Caco-2 (cell line): ENCODE measurements around the gene FOXO3. TPM values are rescaled to one million over a fixed set of nuclear protein-coding genes. Genes with fewer than 3 reads are reported as not detected.
A peak's percentile ranks its signal among the peaks of the same experiment; 100 is the strongest.

Experiments used
- BruUV-seq: library from RNA; stranded (reverse); fragments of 400-500 nt; replicated peaks from 2 replicates; lab custom pipeline; 2021; lab: Mats Ljungman, UMichigan
- CTCF ChIA-PET: fragments of 300-600 bp; sonication (Branson Sonifier 250); formaldehyde crosslinking; loops from one replicate; lab custom pipeline; 2022; ENCODE audit warnings: antibody characterized with exemption; lab: Charles Lee
- POLR2A ChIA-PET: fragments of 300-600 bp; sonication (Branson Sonifier 250); formaldehyde crosslinking; loops from one replicate; lab custom pipeline; 2022; ENCODE audit warnings: antibody characterized with exemption; lab: Charles Lee
- DNase-seq, 2 experiments: peaks; one replicate each; pipeline versions ENCODE4 v3.0.0 to v3.0.0-alpha.2; 2020 to 2022
- H3K27me3 ChIP-seq: replicated peaks from 2 replicates; pipeline ENCODE4 v1.6.0; 2011; ENCODE audit warnings: low read length; ENCODE audit not compliant: control insufficient read depth, insufficient read depth
- H3K36me3 ChIP-seq: 2 replicates; pipeline ENCODE4 v1.5.1; 2011; ENCODE audit warnings: low read length; ENCODE audit not compliant: control insufficient read depth, insufficient read depth
- H3K4me1 ChIP-seq: fragments of 250-450 bp; sonication (Bioruptor Pico); 2 replicates; pipeline ENCODE4 v1.5.1; 2020; ENCODE audit warnings: mild to moderate bottlenecking
- H3K4me3 ChIP-seq: 2 replicates; pipeline ENCODE4 v1.5.1; 2011; ENCODE audit warnings: low read depth, mild to moderate bottlenecking, control low read depth, low read length
- H3K9me3 ChIP-seq: fragments of 250-450 bp; sonication (Bioruptor Pico); 2 replicates; pipeline ENCODE4 v1.5.1; 2020; ENCODE audit warnings: mild to moderate bottlenecking, moderate library complexity
- H3K27ac Mint-ChIP-seq: one replicate; pipeline ENCODE4 v1.8.0; 2022; ENCODE audit warnings: mixed read lengths; ENCODE audit not compliant: unreplicated experiment
- H3K27me3 Mint-ChIP-seq: one replicate; pipeline ENCODE4 v1.8.0; 2022; ENCODE audit warnings: mixed read lengths; ENCODE audit not compliant: insufficient read depth, unreplicated experiment
- H3K36me3 Mint-ChIP-seq: one replicate; pipeline ENCODE4 v1.8.0; 2022; ENCODE audit warnings: mild to moderate bottlenecking, mixed read lengths; ENCODE audit not compliant: insufficient read depth, unreplicated experiment
- H3K4me1 Mint-ChIP-seq: one replicate; pipeline ENCODE4 v1.8.0; 2022; ENCODE audit warnings: low read depth, mixed read lengths; ENCODE audit not compliant: unreplicated experiment
- H3K4me3 Mint-ChIP-seq: one replicate; pipeline ENCODE4 v1.8.0; 2022; ENCODE audit warnings: mild to moderate bottlenecking, moderate library complexity, mixed read lengths; ENCODE audit not compliant: unreplicated experiment
- H3K9me3 Mint-ChIP-seq: one replicate; pipeline ENCODE4 v1.8.0; 2022; ENCODE audit warnings: mixed read lengths; ENCODE audit not compliant: unreplicated experiment
- intact Hi-C: fragments of 100-400 bp; cut with micrococcal nuclease; formaldehyde crosslinking; loops from one replicate; pipeline ENCODE4 v1.10.0; 2022; ENCODE audit not compliant: unreplicated experiment
- total RNA-seq: library from RNA; stranded (reverse); gene quantifications from 2 replicates; pipeline ENCODE4 v1.2.3, GENCODE V29; 2022
- TF ChIP-seq, protein P1 (sequence below), 2 experiments: fragments of 200-600 bp in 1 of 2; IDR thresholded peaks; 1 replicate in 1 of 2; 2 replicates in 1 of 2; pipeline versions ENCODE4 v1.5.1 to v1.8.0; 2011 to 2022; ENCODE audit warnings: antibody characterized with exemption in 1 of 2, control low read depth in 1 of 2, inconsistent platforms in 1 of 2, low read depth in 1 of 2, low read length in 1 of 2, mild to moderate bottlenecking in 1 of 2, moderate library complexity in 1 of 2; ENCODE audit not compliant: insufficient read depth in 1 of 2, severe bottlenecking in 1 of 2, unreplicated experiment in 1 of 2

FOXO3 gene
- total RNA-seq, 1 experiment from 2014 or later = 34.3 TPM

DNA sequence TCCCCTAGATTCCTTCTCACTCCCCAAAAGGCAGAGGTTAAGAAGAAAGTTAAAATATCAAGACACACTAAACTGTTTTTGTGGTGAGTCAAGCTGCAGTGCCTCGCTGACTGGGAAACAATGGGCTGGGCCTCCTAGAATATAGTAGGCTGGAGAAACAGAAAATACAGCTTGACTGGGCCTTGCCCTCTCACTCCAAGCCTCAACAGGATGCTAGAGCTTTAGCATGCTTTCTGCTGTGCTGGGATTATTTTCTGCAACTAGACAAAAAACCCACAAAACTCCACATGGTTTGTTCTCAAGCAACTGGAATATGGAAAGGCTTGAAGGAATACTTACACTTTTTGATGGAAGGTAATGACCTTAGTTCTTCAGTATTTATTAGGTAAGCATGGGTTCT lies 27.9 kb downstream of the FOXO3 start:
- no TSS peak for BruUV-seq
- no peak for DNase-seq
- Histone ChIP-seq H3K9me3 (no peaks in the 10 kb centered on the region), H3K4me1 (no peaks in the 10 kb centered on the region; the same call in 1 of the 2 replicates), H3K27me3 (no peaks in the 10 kb centered on the region), H3K4me3 (no peak overlapping the region), H3K36me3 (no peaks in the 10 kb centered on the region)
- POLR2A ChIA-PET = no interaction called here
- intact Hi-C loops = no loop called here
- CTCF ChIA-PET = no interaction called here
- Mint-ChIP-seq H3K4me3 (no peak overlapping the region), H3K36me3 (peaks cover 17% of the 10 kb centered on the region), H3K27me3 (no peaks in the 10 kb centered on the region), H3K27ac (no peak overlapping the region), H3K4me1 (peaks cover 29% of the 10 kb centered on the region), H3K9me3 (no peaks in the 10 kb centered on the region)
- TF ChIP-seq, protein P1, sequence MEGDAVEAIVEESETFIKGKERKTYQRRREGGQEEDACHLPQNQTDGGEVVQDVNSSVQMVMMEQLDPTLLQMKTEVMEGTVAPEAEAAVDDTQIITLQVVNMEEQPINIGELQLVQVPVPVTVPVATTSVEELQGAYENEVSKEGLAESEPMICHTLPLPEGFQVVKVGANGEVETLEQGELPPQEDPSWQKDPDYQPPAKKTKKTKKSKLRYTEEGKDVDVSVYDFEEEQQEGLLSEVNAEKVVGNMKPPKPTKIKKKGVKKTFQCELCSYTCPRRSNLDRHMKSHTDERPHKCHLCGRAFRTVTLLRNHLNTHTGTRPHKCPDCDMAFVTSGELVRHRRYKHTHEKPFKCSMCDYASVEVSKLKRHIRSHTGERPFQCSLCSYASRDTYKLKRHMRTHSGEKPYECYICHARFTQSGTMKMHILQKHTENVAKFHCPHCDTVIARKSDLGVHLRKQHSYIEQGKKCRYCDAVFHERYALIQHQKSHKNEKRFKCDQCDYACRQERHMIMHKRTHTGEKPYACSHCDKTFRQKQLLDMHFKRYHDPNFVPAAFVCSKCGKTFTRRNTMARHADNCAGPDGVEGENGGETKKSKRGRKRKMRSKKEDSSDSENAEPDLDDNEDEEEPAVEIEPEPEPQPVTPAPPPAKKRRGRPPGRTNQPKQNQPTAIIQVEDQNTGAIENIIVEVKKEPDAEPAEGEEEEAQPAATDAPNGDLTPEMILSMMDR (IDR thresholded peaks at IDR 0.05; ENCODE audit: insufficient read depth in 1 of 2, low read depth in 1 of 2, low read length in 1 of 2, severe bottlenecking in 1 of 2, unreplicated experiment in 1 of 2) = no peak

DNA sequence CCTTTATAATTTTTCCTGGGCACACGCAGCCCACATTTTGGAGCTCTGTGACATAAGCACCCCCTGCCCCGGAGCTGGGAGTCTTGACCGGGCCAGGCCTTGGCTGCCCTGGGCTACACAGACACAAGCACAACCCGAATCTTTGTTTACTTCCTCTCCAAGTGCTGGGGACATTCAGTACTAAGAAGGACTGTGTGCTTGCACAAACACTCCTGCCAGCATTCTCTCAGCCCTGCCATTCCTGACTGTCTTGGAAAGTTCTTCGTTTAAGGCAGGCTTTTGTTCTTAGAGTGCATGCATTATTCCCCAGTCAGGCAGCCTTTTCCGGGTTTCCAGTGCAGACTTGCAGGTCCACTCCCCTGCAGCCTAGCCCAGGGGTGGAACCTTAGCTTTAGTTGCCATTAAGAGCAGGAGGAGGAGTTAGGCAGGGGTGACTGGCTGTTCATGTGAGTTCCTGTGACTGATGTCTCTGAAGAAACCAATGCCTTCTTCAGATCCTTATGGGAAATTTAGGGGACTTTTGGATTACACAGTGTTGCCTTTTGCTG lies 28.6 kb downstream of the FOXO3 start:
- Mint-ChIP-seq H3K27ac (no peak overlapping the region), H3K4me3 (no peak overlapping the region), H3K9me3 (no peaks in the 10 kb centered on the region), H3K36me3 (peaks cover 17% of the 10 kb centered on the region), H3K4me1 (peaks cover 29% of the 10 kb centered on the region), H3K27me3 (no peaks in the 10 kb centered on the region)
- no peaks in the 10 kb centered on the region for H3K27me3 ChIP-seq
- peak; percentile 37 to 55 for DNase-seq
- CTCF ChIA-PET = no interaction called here
- TF ChIP-seq, protein P1 (IDR thresholded peaks at IDR 0.05; ENCODE audit: insufficient read depth in 1 of 2, low read depth in 1 of 2, low read length in 1 of 2, severe bottlenecking in 1 of 2, unreplicated experiment in 1 of 2) = no peak
- no peaks in the 10 kb centered on the region; the same call in 1 of the 2 replicates for H3K4me1 ChIP-seq
- intact Hi-C loops = no loop called here
- H3K9me3 ChIP-seq = no peaks in the 10 kb centered on the region
- H3K4me3 ChIP-seq = no peak overlapping the region
- BruUV-seq = no TSS peak
- no peaks in the 10 kb centered on the region for H3K36me3 ChIP-seq
- POLR2A ChIA-PET = no interaction called here

DNA sequence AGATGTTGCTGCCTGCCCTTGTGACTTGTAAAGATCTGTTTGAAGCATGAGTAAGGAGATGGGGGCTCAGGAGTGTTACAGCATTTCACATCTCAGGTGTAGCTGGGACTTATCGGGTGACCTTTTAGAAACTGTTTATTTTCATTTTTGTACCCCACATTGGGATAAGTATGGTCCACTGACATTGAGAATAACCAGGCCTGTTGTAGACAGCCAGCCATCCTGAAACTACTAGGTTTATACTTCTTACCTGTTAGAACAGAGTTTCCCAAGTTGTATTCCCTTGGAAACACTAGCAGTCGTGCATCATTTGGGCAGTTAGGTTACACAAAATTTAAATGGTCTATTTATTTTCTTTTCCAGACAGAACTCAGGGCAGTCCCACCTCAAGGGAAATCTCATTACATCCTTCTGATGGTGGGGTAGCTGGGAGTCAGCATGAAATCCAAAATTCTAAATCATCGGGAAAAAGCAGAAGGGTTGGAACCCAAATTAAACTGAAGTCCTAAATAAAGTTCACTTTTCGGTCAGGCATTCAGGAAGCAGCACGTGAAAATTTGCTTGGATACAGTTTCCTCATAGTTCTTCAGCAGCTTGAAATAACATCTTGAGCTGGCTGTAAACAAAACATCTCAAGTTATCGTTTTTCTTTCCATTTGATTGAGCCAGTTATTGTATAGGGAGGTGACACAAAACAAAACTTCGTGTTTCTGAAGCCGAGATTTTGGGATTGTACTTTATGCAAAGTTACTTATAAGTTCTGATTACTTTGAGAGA lies 30.5 kb downstream of the FOXO3 start:
- Histone ChIP-seq H3K36me3 (no peaks in the 10 kb centered on the region), H3K4me3 (no peak overlapping the region), H3K9me3 (no peaks in the 10 kb centered on the region), H3K4me1 (no peaks in the 10 kb centered on the region; the same call in 1 of the 2 replicates), H3K27me3 (no peaks in the 10 kb centered on the region)
- BruUV-seq = no TSS peak
- Mint-ChIP-seq H3K36me3 (peaks cover 17% of the 10 kb centered on the region), H3K4me1 (peaks cover 33% of the 10 kb centered on the region), H3K27ac (no peak overlapping the region), H3K27me3 (no peaks in the 10 kb centered on the region), H3K9me3 (no peaks in the 10 kb centered on the region), H3K4me3 (no peak overlapping the region)
- ChIA-PET CTCF (no interaction called here), POLR2A (no interaction called here)
- TF ChIP-seq, protein P1 (IDR thresholded peaks at IDR 0.05; ENCODE audit: insufficient read depth in 1 of 2, low read depth in 1 of 2, low read length in 1 of 2, severe bottlenecking in 1 of 2, unreplicated experiment in 1 of 2) = no peak
- intact Hi-C loops = no loop called here
- DNase-seq = no peak
